H1 (cell line): ENCODE data around the gene TMEM169. TPM values are rescaled to one million over a fixed set of nuclear protein-coding genes. Genes with fewer than 3 reads are reported as not detected.

Experiments
- CTCF ChIA-PET: fragments of 300-600 bp; sonication (Branson Sonifier 250); formaldehyde crosslinking; loops from one replicate; lab custom pipeline; 2021; ENCODE audit not compliant: partially characterized antibody; lab: Charles Lee
- POLR2A ChIA-PET: fragments of 300-600 bp; sonication (Branson Sonifier 250); formaldehyde crosslinking; loops from one replicate; lab custom pipeline; 2021; ENCODE audit warnings: inconsistent platforms; ENCODE audit not compliant: partially characterized antibody; lab: Charles Lee
- DNase-seq, 2 experiments: peaks; one replicate each; pipeline versions ENCODE4 v3.0.0 to v3.0.0-alpha.2; 2010 to 2022; ENCODE audit warnings: low spot score in 2 of 2, low read depth in 1 of 2, mixed read lengths in 1 of 2
- FAIRE-seq: peaks from 2 replicates; lab custom pipeline; 2011; peaks lifted over from hg19 to GRCh38; lab: Jason Lieb, UNC
- H2AFZ ChIP-seq: 2 replicates; pipeline ENCODE4 v1.8.1; 2012; ENCODE audit warnings: low read length, inconsistent platforms
- H2AK5ac ChIP-seq: 2 replicates; pipeline ENCODE4 v1.6.1; 2013; ENCODE audit warnings: low read depth, low read length
- H2BK120ac ChIP-seq: replicated peaks from 2 replicates; pipeline ENCODE3; 2013; ENCODE audit warnings: low read depth, low read length, inconsistent platforms
- H2BK12ac ChIP-seq: 2 replicates; pipeline ENCODE4 v1.6.1; 2013; ENCODE audit warnings: low read depth, low read length
- H2BK15ac ChIP-seq: 2 replicates; pipeline ENCODE4 v1.6.1; 2013; ENCODE audit warnings: low read length
- H2BK20ac ChIP-seq: 2 replicates; pipeline ENCODE4 v1.6.1; 2013; ENCODE audit warnings: low read length
- H2BK5ac ChIP-seq: 2 replicates; pipeline ENCODE4 v1.6.1; 2013; ENCODE audit warnings: low read depth, low read length
- H3K14ac ChIP-seq: 2 replicates; pipeline ENCODE4 v1.6.1; 2013; ENCODE audit warnings: inconsistent platforms; ENCODE audit not compliant: insufficient read length
- H3K18ac ChIP-seq: 2 replicates; pipeline ENCODE4 v1.6.1; 2013; ENCODE audit warnings: low read length; ENCODE audit errors: extremely low read depth
- H3K23ac ChIP-seq: 2 replicates; pipeline ENCODE4 v1.6.1; 2013; ENCODE audit warnings: inconsistent platforms; ENCODE audit not compliant: insufficient read length
- H3K23me2 ChIP-seq: 2 replicates; pipeline ENCODE4 v1.6.1; 2013; ENCODE audit warnings: low read depth, low read length
- H3K27ac ChIP-seq: 2 replicates; pipeline ENCODE4 v1.6.1; 2011; ENCODE audit warnings: low read depth, low read length, inconsistent platforms
- H3K27me3 ChIP-seq, 4 experiments: replicated peaks in 1 of 4; 1 replicate in 1 of 4; 2 replicates in 3 of 4; pipeline versions ENCODE4 v1.6.1 to v1.8.1; 2011 to 2013; ENCODE audit warnings: low read length in 3 of 4, mild to moderate bottlenecking in 3 of 4, inconsistent platforms in 2 of 4, mixed read lengths in 2 of 4, moderate library complexity in 1 of 4; ENCODE audit not compliant: control insufficient read depth in 3 of 4, insufficient read depth in 3 of 4; ENCODE audit errors: extremely low read depth in 1 of 4
- H3K36me3 ChIP-seq, 4 experiments: 2 replicates each; pipeline versions ENCODE4 v1.6.1 to v1.8.1; 2011 to 2013; ENCODE audit warnings: mild to moderate bottlenecking in 4 of 4, low read length in 3 of 4, moderate library complexity in 2 of 4, control low read depth in 1 of 4, inconsistent platforms in 1 of 4; ENCODE audit not compliant: insufficient read depth in 4 of 4, control insufficient read depth in 2 of 4
- H3K4ac ChIP-seq: replicated peaks from 2 replicates; pipeline ENCODE3; 2013; ENCODE audit warnings: low read length, low read depth, mixed read lengths, inconsistent platforms; ENCODE audit not compliant: insufficient read length
- H3K4me1 ChIP-seq, 4 experiments: replicated peaks in 1 of 4; 1 replicate in 1 of 4; 2 replicates in 3 of 4; pipeline versions ENCODE4 v1.6.1 to v1.8.1; 2011 to 2013; ENCODE audit warnings: low read length in 3 of 4, inconsistent platforms in 2 of 4, mixed read lengths in 1 of 4; ENCODE audit not compliant: insufficient read depth in 4 of 4, control insufficient read depth in 3 of 4
- H3K4me2 ChIP-seq, 2 experiments: 2 replicates each; pipeline versions ENCODE4 v1.6.1 to v1.8.1; 2011 to 2013; ENCODE audit warnings: low read depth in 2 of 2, low read length in 2 of 2, control low read depth in 1 of 2, inconsistent platforms in 1 of 2, mild to moderate bottlenecking in 1 of 2; ENCODE audit not compliant: insufficient read depth in 1 of 2
- H3K4me3 ChIP-seq, 4 experiments: fragments of 200-600, 300-600 bp in 1 of 4; sonication (generic), shearing (Covaris generic), sonication (Bioruptor Twin) in 1 of 4; 2 replicates each; pipeline versions ENCODE4 v1.5.1 to v1.8.1; 2011 to 2016; ENCODE audit warnings: low read length in 4 of 4, low read depth in 3 of 4, control low read depth in 2 of 4, inconsistent platforms in 2 of 4, mild to moderate bottlenecking in 2 of 4, mixed read lengths in 1 of 4, moderate library complexity in 1 of 4; ENCODE audit not compliant: insufficient read depth in 2 of 4; ENCODE audit errors: extremely low read depth in 1 of 4
- H3K56ac ChIP-seq: replicated peaks from 2 replicates; pipeline ENCODE3; 2013; ENCODE audit warnings: low read depth, mild to moderate bottlenecking, mixed read lengths, low read length, inconsistent platforms; ENCODE audit not compliant: insufficient read length
- H3K79me1 ChIP-seq: 2 replicates; pipeline ENCODE4 v1.6.1; 2013; ENCODE audit warnings: low read depth, low read length, control low read depth
- H3K79me2 ChIP-seq, 2 experiments: 2 replicates each; pipeline versions ENCODE4 v1.6.1 to v1.8.1; 2012 to 2013; ENCODE audit warnings: low read length in 2 of 2, mild to moderate bottlenecking in 2 of 2, inconsistent platforms in 1 of 2; ENCODE audit not compliant: insufficient read depth in 2 of 2, control insufficient read depth in 1 of 2
- H3K9ac ChIP-seq, 4 experiments: replicated peaks in 1 of 4; 1 replicate in 1 of 4; 2 replicates in 3 of 4; pipeline versions ENCODE4 v1.6.1 to v1.8.1; 2011 to 2013; ENCODE audit warnings: low read depth in 3 of 4, low read length in 3 of 4, control low read depth in 2 of 4, mild to moderate bottlenecking in 2 of 4, moderate library complexity in 2 of 4, inconsistent platforms in 1 of 4; ENCODE audit errors: extremely low read depth in 1 of 4
- H3K9me3 ChIP-seq, 2 experiments: 2 replicates each; pipeline versions ENCODE4 v1.6.1 to v1.8.1; 2012 to 2013; ENCODE audit warnings: mild to moderate bottlenecking in 2 of 2, moderate library complexity in 2 of 2, control low read depth in 1 of 2, inconsistent platforms in 1 of 2, low read depth in 1 of 2, low read length in 1 of 2, mixed read lengths in 1 of 2; ENCODE audit not compliant: insufficient read depth in 2 of 2
- H4K20me1 ChIP-seq, 2 experiments: replicated peaks in 1 of 2; 2 replicates each; pipeline versions ENCODE3 to v1.8.1; 2011 to 2013; ENCODE audit warnings: inconsistent platforms in 2 of 2, low read length in 2 of 2, mild to moderate bottlenecking in 1 of 2; ENCODE audit not compliant: insufficient read depth in 2 of 2, control insufficient read depth in 1 of 2
- H4K5ac ChIP-seq: 2 replicates; pipeline ENCODE4 v1.6.1; 2013; ENCODE audit warnings: low read length, low read depth, mixed read lengths, inconsistent platforms; ENCODE audit not compliant: insufficient read length
- H4K8ac ChIP-seq: 2 replicates; pipeline ENCODE4 v1.8.0; 2013; ENCODE audit warnings: mild to moderate bottlenecking, moderate library complexity, low read length, inconsistent platforms; ENCODE audit not compliant: insufficient read depth; ENCODE audit errors: extremely low read depth
- H4K91ac ChIP-seq: replicated peaks from 2 replicates; pipeline ENCODE3; 2013; ENCODE audit warnings: low read length, mixed read lengths, inconsistent platforms; ENCODE audit not compliant: insufficient read length
- ASH2L ChIP-seq: fragments of 200-600, 300-600 bp; sonication (generic); IDR thresholded peaks from one replicate; pipeline ENCODE4 v1.7.1; 2017; ENCODE audit warnings: low read length
- CREB1 ChIP-seq: IDR thresholded peaks from 2 replicates; pipeline ENCODE4 v1.6.1; 2012; ENCODE audit warnings: inconsistent platforms
- MAFK ChIP-seq: IDR thresholded peaks from 2 replicates; pipeline ENCODE4 v1.6.1; 2012; ENCODE audit warnings: low read depth, mild to moderate bottlenecking, improper control_type of control experiment, low read length
- POLR2A ChIP-seq, 2 experiments: IDR thresholded peaks; 1 replicate in 1 of 2; 2 replicates in 1 of 2; pipeline ENCODE4 v1.6.1; 2011; ENCODE audit warnings: low read depth in 2 of 2, low read length in 2 of 2, mild to moderate bottlenecking in 2 of 2; ENCODE audit errors: control extremely low read depth in 1 of 2
- TAF7 ChIP-seq: optimal IDR thresholded peaks from 2 replicates; pipeline ENCODE3; 2011; ENCODE audit warnings: low read depth, mild to moderate bottlenecking, inconsistent platforms, low read length, moderate library complexity, borderline replicate concordance
- WGBS, 2 experiments: shearing (Covaris generic) in 1 of 2; methylation state at CpG; one replicate each; pipeline versions ENCODE4 v1.1.6 to v1.1.7; 2013 to 2015; ENCODE audit warnings: low lambda C conversion rate in 2 of 2, mixed read lengths in 2 of 2, inconsistent platforms in 1 of 2, low coverage in 1 of 2, missing lambda C conversion rate in 1 of 2; ENCODE audit not compliant: insufficient replicate concordance in 2 of 2, insufficient coverage in 1 of 2, insufficient read length in 1 of 2; ENCODE audit errors: extremely low coverage in 1 of 2, missing lambda C conversion rate in 1 of 2; 5-methylcytosine and 5-hydroxymethylcytosine counted together
- polyA plus RNA-seq, 7 experiments: library from polyadenylated mRNA; depleted of rRNA in 3 of 7; stranded (reverse) in 5 of 7; unstranded in 2 of 7; fragments of >200 nt in 5 of 7; fragments of 200-250 nt in 2 of 7; gene quantifications; 1 replicate in 5 of 7; 2 replicates in 1 of 7; 4 replicates in 1 of 7; pipeline versions ENCODE4 v1.2.1 to v1.2.3, GENCODE V29; 2011 to 2013; ENCODE audit warnings: missing spikeins in 2 of 7, mixed read lengths in 2 of 7
- total RNA-seq: library from RNA; stranded (reverse); fragmentation: NEBNext Ultra II Directional; extraction: Animal tissue kit (Norgen Biotek cat#: 25700); gene quantifications from 2 replicates; pipeline ENCODE4 v1.2.1, GENCODE V29; 2021
- TF ChIP-seq, protein P1 (sequence below): IDR thresholded peaks from 2 replicates; pipeline ENCODE4 v1.6.1; 2012; ENCODE audit warnings: inconsistent platforms

The TMEM169 gene
- total and polyA plus RNA-seq, 2 of the 8 experiments (the other 6 are each of a cell fraction or from before 2014, with no cell fraction given) = 0.41 to 2.4 TPM

DNA sequence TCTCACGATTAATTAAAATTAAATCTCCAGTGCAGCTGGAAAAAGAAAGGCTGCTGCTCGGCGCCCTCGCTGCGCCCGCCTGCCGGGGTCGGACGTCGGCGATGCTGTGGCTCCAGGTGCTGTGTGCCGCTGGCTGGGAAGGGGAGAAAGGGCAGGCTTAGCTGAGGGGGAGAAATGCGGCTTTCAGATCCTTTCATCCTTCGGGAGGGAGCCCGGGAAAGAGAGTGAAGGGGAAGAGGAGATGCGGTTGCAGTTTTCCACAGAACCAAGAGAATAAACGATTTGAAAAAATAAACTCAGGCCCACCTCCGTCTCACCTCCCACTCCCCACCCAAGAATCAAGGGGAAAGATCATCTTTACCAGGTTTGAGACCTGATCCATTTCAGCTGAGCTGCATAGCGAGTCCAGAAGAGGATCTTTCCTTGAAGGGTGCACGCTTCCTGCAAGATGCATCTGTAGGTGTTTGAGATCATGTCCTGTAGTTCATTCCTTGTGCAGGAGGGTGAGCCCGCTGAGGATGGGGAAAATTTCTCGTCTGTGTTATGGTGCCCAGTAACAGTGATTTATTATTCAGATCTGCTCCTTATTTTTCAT, 495 bp downstream of the TMEM169 start:
- 0 out of 2 replicates have a peak overlapping the region, but pooled peaks have one; percentile 0 for H2BK5ac ChIP-seq
- no peak overlapping the region for H2BK12ac ChIP-seq
- H3K79me1 ChIP-seq = no peaks in the 10 kb centered on the region; the same call in 1 of the 2 replicates
- no peaks in the 10 kb centered on the region for H3K36me3 ChIP-seq
- H2BK15ac ChIP-seq = no peak overlapping the region
- no peak overlapping the region for H3K56ac ChIP-seq
- FAIRE-seq (no peak), DNase-seq (peak in 1 of 2 experiments; percentile 54)
- H3K27ac ChIP-seq = 0 out of 2 replicates have a peak overlapping the region, but pooled peaks have one; percentile 1
- peaks cover 0 to 16% of the 10 kb centered on the region in 2 experiments; a peak in 1 of 4 replicates for H3K79me2 ChIP-seq
- no peak overlapping the region for H2BK120ac ChIP-seq
- H3K18ac ChIP-seq = no peak overlapping the region
- H3K4me2 ChIP-seq = peak overlapping the region; percentile 93
- peaks cover 3 to 15% (median 14%) of the 10 kb centered on the region in 4 experiments; a peak in 5 of 7 replicates for H3K4me1 ChIP-seq
- H4K5ac ChIP-seq = no peak overlapping the region
- 6% methylated on average over 22 of the region's 22 CpGs; no CpG with 5 or more reads in 1 of the 2 experiments for WGBS, 2 experiments
- no peak overlapping the region for H2BK20ac ChIP-seq
- no peaks in the 10 kb centered on the region for H3K9me3 ChIP-seq
- H2AK5ac ChIP-seq = no peak overlapping the region
- peaks cover 7% of the 10 kb centered on the region for H3K23me2 ChIP-seq
- peak overlapping the region; percentile 53 to 92 (median 81) for H3K4me3 ChIP-seq
- no peak overlapping the region for H3K14ac ChIP-seq
- TF ChIP-seq, protein P1, sequence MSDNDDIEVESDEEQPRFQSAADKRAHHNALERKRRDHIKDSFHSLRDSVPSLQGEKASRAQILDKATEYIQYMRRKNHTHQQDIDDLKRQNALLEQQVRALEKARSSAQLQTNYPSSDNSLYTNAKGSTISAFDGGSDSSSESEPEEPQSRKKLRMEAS = 0 out of 2 replicates have a peak, but pooled peaks have one; percentile 5
- TF ChIP-seq TAF7 = peak; percentile 11
- TF ChIP-seq CREB1 = no peak
- peak; percentile 44 for TF ChIP-seq ASH2L
- TF ChIP-seq MAFK = no peak
- peak in 1 of 2 experiments; percentile 65; a peak in 1 of 3 replicates for TF ChIP-seq POLR2A (IDR thresholded peaks at IDR 0.05; ENCODE audit: control extremely low read depth in 1 of 2, low read depth in 2 of 2, low read length in 2 of 2)
- H3K4ac ChIP-seq = no peak overlapping the region
- peak overlapping the region; percentile 95; the same call in 1 of the 2 replicates for H4K8ac ChIP-seq
- peaks cover 0 to 1% of the 10 kb centered on the region in 2 experiments for H4K20me1 ChIP-seq
- peak overlapping the region; percentile 54 to 79 (median 74) for H3K9ac ChIP-seq
- ChIA-PET CTCF (interaction anchor here (0.6 to 3.9 kb wide), 7 partner anchors 8 to 315 kb away, joined by 3 to 18 read pairs (median 4); partner anchors contain the start of gene XRCC5), POLR2A (interaction anchor here (0.9 to 5.6 kb wide), 11 partner anchors 8 to 47 kb away, joined by 3 to 73 read pairs (median 5); partner anchors contain the start of gene XRCC5)
- H3K23ac ChIP-seq = no peak overlapping the region
- no peak overlapping the region for H4K91ac ChIP-seq
- no peaks in the 10 kb centered on the region for H3K27me3 ChIP-seq
- H2AFZ ChIP-seq = peak overlapping the region; percentile 46; the same call in 1 of the 2 replicates
